ENCODE results near the gene ATP13A3.
"Not testable (repeated sequence)": the region's sequence is repeated elsewhere in the genome, so short reads cannot be mapped to it uniquely, and the experiment has no call there.

Gene ATP13A3

DNA sequence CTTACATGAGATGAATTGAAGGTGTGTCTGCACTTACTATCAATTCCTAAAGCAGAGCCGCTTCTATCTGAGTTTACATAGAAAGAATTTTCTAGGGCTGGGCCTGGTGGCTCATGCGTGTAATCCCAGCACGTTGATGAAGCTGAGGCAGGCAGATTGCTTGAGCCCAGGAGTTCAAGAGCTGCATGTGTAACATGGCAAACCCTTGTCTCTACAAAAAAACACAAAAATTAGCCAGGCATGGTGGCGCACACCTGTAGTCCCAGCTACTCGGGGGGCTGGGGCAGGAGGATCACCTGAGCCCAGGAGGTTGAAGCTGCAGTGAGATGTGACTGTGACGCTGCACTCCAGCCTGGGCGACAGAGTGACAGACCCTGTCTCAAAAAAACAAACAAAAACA, 18.1 kb upstream of the ATP13A3 start:
- no peaks in the 10 kb centered on the region for H3K27me3 ChIP-seq
- no peaks in the 10 kb centered on the region for H3K9me3 ChIP-seq
- no peak overlapping the region for H3K27ac ChIP-seq
- peaks cover 20 to 22% of the 10 kb centered on the region in 2 experiments for H3K4me1 ChIP-seq (ENCODE audit: control insufficient read depth in 1 of 2, insufficient read depth in 1 of 2, low read depth in 1 of 2, low read length in 1 of 2)
- H3K4me3 ChIP-seq (ENCODE audit: low read depth in 1 of 2, low read length in 1 of 2): no peak overlapping the region
- no peaks in the 10 kb centered on the region for H3K36me3 ChIP-seq
- TF ChIP-seq, protein P1, sequence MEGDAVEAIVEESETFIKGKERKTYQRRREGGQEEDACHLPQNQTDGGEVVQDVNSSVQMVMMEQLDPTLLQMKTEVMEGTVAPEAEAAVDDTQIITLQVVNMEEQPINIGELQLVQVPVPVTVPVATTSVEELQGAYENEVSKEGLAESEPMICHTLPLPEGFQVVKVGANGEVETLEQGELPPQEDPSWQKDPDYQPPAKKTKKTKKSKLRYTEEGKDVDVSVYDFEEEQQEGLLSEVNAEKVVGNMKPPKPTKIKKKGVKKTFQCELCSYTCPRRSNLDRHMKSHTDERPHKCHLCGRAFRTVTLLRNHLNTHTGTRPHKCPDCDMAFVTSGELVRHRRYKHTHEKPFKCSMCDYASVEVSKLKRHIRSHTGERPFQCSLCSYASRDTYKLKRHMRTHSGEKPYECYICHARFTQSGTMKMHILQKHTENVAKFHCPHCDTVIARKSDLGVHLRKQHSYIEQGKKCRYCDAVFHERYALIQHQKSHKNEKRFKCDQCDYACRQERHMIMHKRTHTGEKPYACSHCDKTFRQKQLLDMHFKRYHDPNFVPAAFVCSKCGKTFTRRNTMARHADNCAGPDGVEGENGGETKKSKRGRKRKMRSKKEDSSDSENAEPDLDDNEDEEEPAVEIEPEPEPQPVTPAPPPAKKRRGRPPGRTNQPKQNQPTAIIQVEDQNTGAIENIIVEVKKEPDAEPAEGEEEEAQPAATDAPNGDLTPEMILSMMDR (IDR thresholded peaks at IDR 0.05): no peak

DNA sequence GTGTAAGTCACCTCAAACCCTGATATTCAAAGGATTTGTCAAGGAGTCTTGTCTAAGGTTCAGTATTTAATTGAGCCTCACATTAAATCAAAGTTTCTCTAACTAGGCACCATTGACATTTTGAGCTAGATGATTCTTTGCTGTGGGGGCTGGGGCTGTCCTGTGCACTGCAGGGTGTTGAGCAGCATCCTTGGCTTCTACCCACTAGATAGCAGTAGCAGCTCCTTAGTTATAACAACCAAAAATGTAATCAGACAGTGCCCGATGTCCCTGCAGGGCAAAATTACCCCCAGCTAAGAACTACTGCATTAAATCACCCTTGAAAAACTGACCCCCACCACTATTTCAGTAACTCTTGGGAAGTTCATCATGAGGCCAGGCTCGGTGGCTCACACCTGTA, 17.3 kb upstream of the ATP13A3 start:
- Histone ChIP-seq H3K9me3 (no peaks in the 10 kb centered on the region), H3K36me3 (no peaks in the 10 kb centered on the region), H3K27ac (no peak overlapping the region), H3K4me1 (ENCODE audit: control insufficient read depth in 1 of 2, insufficient read depth in 1 of 2, low read depth in 1 of 2, low read length in 1 of 2) (peaks cover 18 to 20% of the 10 kb centered on the region in 2 experiments), H3K27me3 (no peaks in the 10 kb centered on the region), H3K4me3 (ENCODE audit: low read depth in 1 of 2, low read length in 1 of 2) (no peak overlapping the region)
- TF ChIP-seq, protein P1 (IDR thresholded peaks at IDR 0.05): no peak

DNA sequence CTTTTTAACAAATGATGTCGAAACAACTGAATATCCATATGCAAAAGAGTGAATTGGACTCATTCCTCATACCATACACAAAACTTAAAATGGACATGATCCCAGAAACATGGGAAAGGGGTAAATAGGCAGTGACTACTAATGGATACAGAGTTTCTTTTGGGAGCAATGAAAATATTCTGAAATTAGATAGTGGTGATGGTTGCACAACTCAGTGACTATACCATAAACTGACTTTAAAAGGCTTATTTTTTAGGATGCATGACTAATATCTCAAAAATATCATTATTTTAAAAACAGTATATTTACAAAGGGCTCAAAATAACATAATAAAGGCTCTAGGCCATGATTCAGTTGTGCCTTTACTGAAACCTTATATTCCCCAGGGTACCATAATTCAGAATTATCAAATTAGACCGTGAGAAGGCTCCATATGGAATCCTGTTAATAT, 16.3 kb upstream of the ATP13A3 start:
- no peaks in the 10 kb centered on the region for H3K36me3 ChIP-seq
- H3K27ac ChIP-seq: no peak overlapping the region
- H3K4me1 ChIP-seq (ENCODE audit: control insufficient read depth in 1 of 2, insufficient read depth in 1 of 2, low read depth in 1 of 2, low read length in 1 of 2): peaks cover 7 to 9% of the 10 kb centered on the region in 2 experiments
- H3K9me3 ChIP-seq: no peaks in the 10 kb centered on the region
- no peaks in the 10 kb centered on the region for H3K27me3 ChIP-seq
- H3K4me3 ChIP-seq (ENCODE audit: low read depth in 1 of 2, low read length in 1 of 2): no peak overlapping the region
- TF ChIP-seq, protein P1 (IDR thresholded peaks at IDR 0.05): no peak

DNA sequence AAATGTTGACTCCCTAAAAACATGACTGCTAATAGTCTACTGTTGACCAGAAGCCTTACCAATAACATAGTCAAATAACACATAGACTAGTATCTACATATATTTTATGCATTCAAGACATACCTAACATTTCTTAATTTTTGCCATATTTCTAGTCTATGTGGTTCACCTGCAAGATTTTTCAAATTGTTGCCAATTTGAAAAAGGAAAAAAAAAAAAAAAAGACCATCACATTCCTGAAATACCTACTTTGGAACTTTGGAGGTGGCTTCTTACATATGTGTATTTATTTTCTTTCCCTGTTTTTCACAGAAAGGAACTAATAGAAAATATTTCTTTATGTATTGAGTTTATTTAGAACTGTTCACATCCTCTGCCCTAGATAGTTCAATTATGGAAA, 13.4 kb upstream of the ATP13A3 start:
- Histone ChIP-seq H3K4me3 (ENCODE audit: low read depth in 1 of 2, low read length in 1 of 2) (no peak overlapping the region), H3K4me1 (ENCODE audit: control insufficient read depth in 1 of 2, insufficient read depth in 1 of 2, low read depth in 1 of 2, low read length in 1 of 2) (no peaks in the 10 kb centered on the region), H3K27ac (no peak overlapping the region), H3K27me3 (no peaks in the 10 kb centered on the region), H3K9me3 (no peaks in the 10 kb centered on the region), H3K36me3 (no peaks in the 10 kb centered on the region)
- TF ChIP-seq, protein P1 (IDR thresholded peaks at IDR 0.05): no peak

DNA sequence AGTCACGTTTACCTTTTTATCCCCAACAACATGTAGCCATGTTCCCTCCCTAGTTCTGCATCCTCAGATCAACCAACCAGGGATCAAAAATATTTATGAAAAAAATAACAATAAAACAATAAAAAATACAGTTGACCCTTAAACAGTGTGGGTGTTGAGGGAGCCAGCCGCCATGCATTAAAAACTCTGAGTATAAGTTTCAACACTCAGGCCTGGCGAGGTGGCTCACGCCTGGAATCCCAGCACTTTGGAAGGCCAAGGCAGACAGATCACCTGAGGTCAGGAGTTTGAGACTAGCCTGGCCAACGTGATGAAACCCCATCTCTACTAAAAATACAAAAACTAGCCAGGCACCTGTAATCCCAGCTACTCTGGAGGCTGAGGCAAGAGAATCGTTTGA, 12.7 kb upstream of the ATP13A3 start:
- not testable (repeated sequence) for H3K36me3 ChIP-seq; H3K27ac ChIP-seq; H3K4me1 ChIP-seq (ENCODE audit: control insufficient read depth in 1 of 2, insufficient read depth in 1 of 2, low read depth in 1 of 2, low read length in 1 of 2); H3K27me3 ChIP-seq; H3K4me3 ChIP-seq (ENCODE audit: low read depth in 1 of 2, low read length in 1 of 2); H3K9me3 ChIP-seq

DNA sequence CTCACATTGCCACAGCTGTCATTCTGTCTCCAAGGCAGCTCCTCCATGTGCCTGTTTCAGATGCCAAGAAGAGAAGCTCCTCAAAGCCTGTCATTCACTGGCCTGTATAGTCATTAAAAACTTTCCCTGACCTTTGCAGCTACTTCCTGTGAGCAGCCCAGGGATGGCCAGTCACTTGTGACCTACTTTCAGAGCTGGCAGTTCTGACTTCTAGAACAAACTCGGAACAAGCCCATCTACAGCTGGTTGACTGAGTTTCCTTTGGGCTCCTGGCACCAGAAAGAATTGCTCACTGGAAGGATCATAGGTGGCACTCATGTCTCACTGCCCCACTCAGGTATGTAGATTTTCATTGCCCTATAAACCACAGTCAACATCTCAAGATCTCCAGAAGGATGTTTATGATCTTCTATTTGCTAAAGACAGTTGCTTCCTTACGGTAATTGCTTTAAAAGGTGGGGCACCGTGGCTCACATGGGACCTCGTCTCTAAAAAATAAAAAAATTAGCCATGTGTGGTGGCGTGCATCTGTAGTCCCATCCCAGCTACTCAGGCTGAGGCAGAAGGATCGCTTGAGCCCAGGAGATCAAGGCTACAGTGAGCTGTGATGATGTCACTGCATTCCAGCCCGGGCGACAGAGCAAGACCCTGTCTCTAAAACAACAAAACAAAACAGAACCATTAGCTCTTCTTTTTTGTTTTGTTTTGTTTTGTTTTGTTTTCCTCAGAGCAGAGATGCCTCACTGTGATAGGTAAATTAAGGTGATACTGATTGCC, 11.2 kb upstream of the ATP13A3 start:
- H3K27me3 ChIP-seq: no peaks in the 10 kb centered on the region
- no peak overlapping the region for H3K4me3 ChIP-seq (ENCODE audit: low read depth in 1 of 2, low read length in 1 of 2)
- H3K27ac ChIP-seq: no peak overlapping the region
- H3K9me3 ChIP-seq: no peaks in the 10 kb centered on the region
- H3K36me3 ChIP-seq: no peaks in the 10 kb centered on the region
- TF ChIP-seq, protein P1 (IDR thresholded peaks at IDR 0.05): no peak
- no peaks in the 10 kb centered on the region for H3K4me1 ChIP-seq (ENCODE audit: control insufficient read depth in 1 of 2, insufficient read depth in 1 of 2, low read depth in 1 of 2, low read length in 1 of 2)
